Measurements from ENCODE around the gene ATOH8. TPM values are rescaled to one million over a fixed set of nuclear protein-coding genes. Genes with fewer than 3 reads are reported as not detected.

The ATOH8 gene
- total RNA-seq, 2 experiments from 2014 or later: 0.44 TPM; not detected in 1

DNA sequence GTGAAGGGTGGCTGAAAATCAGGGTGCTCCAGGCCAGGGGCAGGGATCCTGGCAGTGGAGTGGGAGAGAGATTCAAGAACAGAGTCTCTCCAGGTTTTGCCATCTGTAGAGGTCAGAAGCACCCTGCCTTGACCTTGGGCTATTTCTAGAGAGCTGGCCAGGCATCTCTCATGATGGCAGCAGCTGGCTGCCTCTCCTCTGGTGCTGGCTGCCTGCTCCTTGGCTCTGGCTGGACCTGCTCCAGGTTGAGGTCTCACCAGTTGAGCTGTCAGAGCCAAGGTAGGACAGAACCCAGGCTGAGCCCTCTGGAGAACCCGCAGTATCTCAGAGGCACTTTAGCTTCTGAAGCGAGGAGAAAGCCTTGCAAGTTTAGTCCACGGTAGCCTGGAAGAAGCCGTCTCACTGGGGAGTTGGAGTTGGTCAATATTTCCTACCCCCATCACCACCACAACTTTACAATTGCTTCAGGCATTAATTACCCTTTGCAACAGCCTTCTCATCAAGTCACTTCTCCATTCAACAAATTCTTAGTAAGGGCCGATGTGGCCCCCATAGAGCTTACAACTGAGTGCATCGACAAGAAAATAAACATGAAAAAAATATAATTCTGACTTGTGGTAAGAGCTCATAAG is 34.1 kb upstream of the ATOH8 start:
- no peak for DNase-seq (ENCODE audit: low spot score)
- Histone ChIP-seq H3K36me3 (ENCODE audit: insufficient read depth, low read length) (no peaks in the 10 kb centered on the region), H2AFZ (ENCODE audit: low read length) (no peak overlapping the region), H3K9me2 (ENCODE audit: insufficient read depth, low read length) (no peaks in the 10 kb centered on the region), H3K27ac (ENCODE audit: low read depth, low read length, poor library complexity, severe bottlenecking) (no peak overlapping the region), H3K4me1 (ENCODE audit: insufficient read depth, low read length, poor library complexity, severe bottlenecking) (no peaks in the 10 kb centered on the region), H3K9me3 (ENCODE audit: low read length) (no peaks in the 10 kb centered on the region), H3K4me3 (ENCODE audit: low read depth, low read length, poor library complexity, severe bottlenecking) (no peak overlapping the region), H4K20me1 (ENCODE audit: insufficient read depth, low read length) (no peaks in the 10 kb centered on the region), H3K4me2 (ENCODE audit: low read length) (no peak overlapping the region), H3K79me2 (ENCODE audit: insufficient read depth, low read depth, low read length) (no peaks in the 10 kb centered on the region)
- ChIA-PET CTCF (ENCODE audit: unreplicated experiment) (interaction anchor here (0.7 to 0.9 kb wide), 2 partner anchors 9 to 300 kb away, joined by 3 read pairs; no protein-coding TSS in a partner anchor), POLR2A (interaction anchor here (0.8 to 1.6 kb wide), 2 partner anchors 10 to 107 kb away, joined by 3 to 4 read pairs; no protein-coding TSS in a partner anchor)
- no TSS peak for BruUV-seq (replicated peaks)
- intact Hi-C loops (cut with micrococcal nuclease; ENCODE audit: unreplicated experiment): no loop called here
- TF ChIP-seq EZH2phosphoT487 (IDR thresholded peaks at IDR 0.05; ENCODE audit: borderline replicate concordance, low read depth, low read length) (no peak), CTCF (conservative IDR thresholded peaks at IDR 0.05; ENCODE audit: low read length) (no peak)

DNA sequence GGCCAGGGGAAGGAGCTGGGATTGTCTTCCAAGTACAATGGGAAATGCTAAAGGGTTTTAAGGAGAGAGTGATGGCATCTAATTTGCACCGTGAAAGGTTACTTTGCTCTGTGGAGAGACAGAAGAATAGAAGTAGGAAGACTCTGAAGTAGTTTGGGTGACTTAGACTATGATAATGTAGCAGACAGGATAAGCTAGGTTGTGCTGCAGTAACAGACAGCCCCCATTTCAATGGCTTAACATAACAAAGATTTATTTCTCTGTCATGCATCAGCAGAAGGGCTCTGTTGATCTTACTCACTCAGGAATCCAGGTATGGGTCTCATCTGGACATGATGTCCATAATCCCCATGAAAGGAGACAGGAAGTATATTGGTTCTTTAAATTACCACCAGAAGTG is 33.3 kb upstream of the ATOH8 start:
- Histone ChIP-seq H4K20me1 (ENCODE audit: insufficient read depth, low read length) (no peaks in the 10 kb centered on the region), H3K9me3 (ENCODE audit: low read length) (no peaks in the 10 kb centered on the region), H3K4me2 (ENCODE audit: low read length) (no peak overlapping the region), H3K4me1 (ENCODE audit: insufficient read depth, low read length, poor library complexity, severe bottlenecking) (no peaks in the 10 kb centered on the region), H3K4me3 (ENCODE audit: low read depth, low read length, poor library complexity, severe bottlenecking) (no peak overlapping the region), H3K36me3 (ENCODE audit: insufficient read depth, low read length) (no peaks in the 10 kb centered on the region), H2AFZ (ENCODE audit: low read length) (no peak overlapping the region), H3K79me2 (ENCODE audit: insufficient read depth, low read depth, low read length) (no peaks in the 10 kb centered on the region), H3K9me2 (ENCODE audit: insufficient read depth, low read length) (no peaks in the 10 kb centered on the region), H3K27ac (ENCODE audit: low read depth, low read length, poor library complexity, severe bottlenecking) (no peak overlapping the region)
- POLR2A ChIA-PET: interaction anchor here (0.8 to 1.6 kb wide), 2 partner anchors 9 to 106 kb away, joined by 3 to 4 read pairs; no protein-coding TSS in a partner anchor
- intact Hi-C loops (cut with micrococcal nuclease; ENCODE audit: unreplicated experiment): no loop called here
- DNase-seq (ENCODE audit: low spot score): no peak
- CTCF ChIA-PET (ENCODE audit: unreplicated experiment): interaction anchor here (0.7 kb wide), 1 partner anchor 9 kb away, joined by 3 read pairs; no protein-coding TSS in a partner anchor
- no peak for TF ChIP-seq CTCF (conservative IDR thresholded peaks at IDR 0.05; ENCODE audit: low read length)
- TF ChIP-seq EZH2phosphoT487 (IDR thresholded peaks at IDR 0.05; ENCODE audit: borderline replicate concordance, low read depth, low read length): no peak
- BruUV-seq (replicated peaks): no TSS peak

DNA sequence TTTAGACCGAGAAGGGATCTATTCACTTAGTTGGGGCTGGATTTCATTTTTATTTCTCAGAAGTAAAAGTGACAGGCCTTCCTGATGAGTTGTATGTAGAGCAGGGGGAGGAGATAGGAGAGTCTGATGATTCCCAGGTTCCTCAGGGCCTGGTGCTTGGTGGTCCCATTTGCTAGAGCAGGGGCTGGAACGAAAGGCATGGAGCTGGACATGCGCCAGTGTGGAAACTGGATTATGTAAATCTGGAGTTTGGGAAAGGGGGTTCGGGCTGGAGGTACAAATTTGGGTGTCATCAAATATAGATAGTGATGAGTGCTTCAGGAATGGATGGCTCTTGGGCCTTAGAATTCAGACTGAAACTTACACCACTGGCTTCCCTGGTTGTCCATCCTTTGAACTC is 32.1 kb upstream of the ATOH8 start:
- no peak for TF ChIP-seq EZH2phosphoT487 (IDR thresholded peaks at IDR 0.05; ENCODE audit: borderline replicate concordance, low read depth, low read length)
- no peak for TF ChIP-seq CTCF (conservative IDR thresholded peaks at IDR 0.05; ENCODE audit: low read length)
- intact Hi-C loops (cut with micrococcal nuclease; ENCODE audit: unreplicated experiment): no loop called here
- Histone ChIP-seq H3K4me3 (ENCODE audit: low read depth, low read length, poor library complexity, severe bottlenecking) (no peak overlapping the region), H2AFZ (ENCODE audit: low read length) (no peak overlapping the region), H4K20me1 (ENCODE audit: insufficient read depth, low read length) (no peaks in the 10 kb centered on the region), H3K27ac (ENCODE audit: low read depth, low read length, poor library complexity, severe bottlenecking) (no peak overlapping the region), H3K36me3 (ENCODE audit: insufficient read depth, low read length) (no peaks in the 10 kb centered on the region), H3K79me2 (ENCODE audit: insufficient read depth, low read depth, low read length) (no peaks in the 10 kb centered on the region), H3K4me2 (ENCODE audit: low read length) (no peak overlapping the region), H3K4me1 (ENCODE audit: insufficient read depth, low read length, poor library complexity, severe bottlenecking) (no peaks in the 10 kb centered on the region), H3K9me3 (ENCODE audit: low read length) (no peaks in the 10 kb centered on the region), H3K9me2 (ENCODE audit: insufficient read depth, low read length) (no peaks in the 10 kb centered on the region)
- ChIA-PET CTCF (ENCODE audit: unreplicated experiment) (no interaction called here), POLR2A (interaction anchor here (0.6 kb wide), 1 partner anchor 10 kb away, joined by 3 read pairs; no protein-coding TSS in a partner anchor)
- BruUV-seq (replicated peaks): no TSS peak
- DNase-seq (ENCODE audit: low spot score): no peak
